HG03521 (cell line): ENCODE measurements around the gene COL25A1.
"Not testable (repeated sequence)": the region's sequence is repeated elsewhere in the genome, so short reads cannot be mapped to it uniquely, and the experiment has no call there.

Experiments
- ATAC-seq: cut with Tn5 transposase; IDR thresholded peaks from one replicate; pipeline ENCODE4 v1.9.1; 2021; ENCODE audit warnings: mild to moderate bottlenecking, moderate library complexity; ENCODE audit not compliant: unreplicated experiment

The COL25A1 gene

GRCh38 chr4:108972613-108973283 lies 329.7 kb downstream of the COL25A1 start:
- no peak for ATAC-seq

GRCh38 chr4:108971473-108971872 lies 331.0 kb downstream of the COL25A1 start:
- no peak for ATAC-seq

- ATAC-seq, result no peak
Measured at GRCh38 chr4:108965472-108966076, 336.9 kb downstream of the COL25A1 start.

GRCh38 chr4:108965016-108965415 lies 337.4 kb downstream of the COL25A1 start:
- no peak for ATAC-seq

GRCh38 chr4:108963910-108964309 lies 338.5 kb downstream of the COL25A1 start:
- no peak for ATAC-seq

GRCh38 chr4:108959491-108959890 lies 343.0 kb downstream of the COL25A1 start:
- no peak for ATAC-seq

- ATAC-seq, result no peak
Measured at GRCh38 chr4:108954880-108955279, 347.6 kb downstream of the COL25A1 start.

- ATAC-seq, result no peak
Measured at GRCh38 chr4:108953941-108954340, 348.5 kb downstream of the COL25A1 start.

- ATAC-seq, result no peak
Measured at GRCh38 chr4:108950158-108950915, 352.1 kb downstream of the COL25A1 start.

- no peak for ATAC-seq
Measured at GRCh38 chr4:108947526-108947925, 354.9 kb downstream of the COL25A1 start.

GRCh38 chr4:108946237-108946636 lies 356.2 kb downstream of the COL25A1 start:
- ATAC-seq, result no peak

GRCh38 chr4:108943976-108944591 lies 358.4 kb downstream of the COL25A1 start:
- no peak for ATAC-seq

GRCh38 chr4:108943371-108943770 lies 359.1 kb downstream of the COL25A1 start:
- no peak for ATAC-seq

- ATAC-seq, result no peak
Measured at GRCh38 chr4:108941904-108942430, 360.5 kb downstream of the COL25A1 start.

GRCh38 chr4:108940634-108941033 lies 361.8 kb downstream of the COL25A1 start:
- no peak for ATAC-seq

GRCh38 chr4:108940149-108940548 lies 362.3 kb downstream of the COL25A1 start:
- ATAC-seq, result no peak

- no peak for ATAC-seq
Measured at GRCh38 chr4:108937066-108937465, 365.4 kb downstream of the COL25A1 start.

GRCh38 chr4:108933925-108934324 lies 368.5 kb downstream of the COL25A1 start:
- not testable (repeated sequence) for ATAC-seq

GRCh38 chr4:108933046-108933445 lies 369.4 kb downstream of the COL25A1 start:
- ATAC-seq, result no peak

GRCh38 chr4:108931926-108932325 lies 370.5 kb downstream of the COL25A1 start:
- ATAC-seq, result no peak

GRCh38 chr4:108930186-108930585 lies 372.3 kb downstream of the COL25A1 start:
- ATAC-seq, result no peak
